ENCODE data around the gene LPCAT1.

- no peak for TF ChIP-seq STAT1 (IDR thresholded peaks at IDR 0.05; ENCODE audit: unreplicated experiment)
- TF ChIP-seq, protein P1, sequence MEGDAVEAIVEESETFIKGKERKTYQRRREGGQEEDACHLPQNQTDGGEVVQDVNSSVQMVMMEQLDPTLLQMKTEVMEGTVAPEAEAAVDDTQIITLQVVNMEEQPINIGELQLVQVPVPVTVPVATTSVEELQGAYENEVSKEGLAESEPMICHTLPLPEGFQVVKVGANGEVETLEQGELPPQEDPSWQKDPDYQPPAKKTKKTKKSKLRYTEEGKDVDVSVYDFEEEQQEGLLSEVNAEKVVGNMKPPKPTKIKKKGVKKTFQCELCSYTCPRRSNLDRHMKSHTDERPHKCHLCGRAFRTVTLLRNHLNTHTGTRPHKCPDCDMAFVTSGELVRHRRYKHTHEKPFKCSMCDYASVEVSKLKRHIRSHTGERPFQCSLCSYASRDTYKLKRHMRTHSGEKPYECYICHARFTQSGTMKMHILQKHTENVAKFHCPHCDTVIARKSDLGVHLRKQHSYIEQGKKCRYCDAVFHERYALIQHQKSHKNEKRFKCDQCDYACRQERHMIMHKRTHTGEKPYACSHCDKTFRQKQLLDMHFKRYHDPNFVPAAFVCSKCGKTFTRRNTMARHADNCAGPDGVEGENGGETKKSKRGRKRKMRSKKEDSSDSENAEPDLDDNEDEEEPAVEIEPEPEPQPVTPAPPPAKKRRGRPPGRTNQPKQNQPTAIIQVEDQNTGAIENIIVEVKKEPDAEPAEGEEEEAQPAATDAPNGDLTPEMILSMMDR (conservative IDR thresholded peaks at IDR 0.05; ENCODE audit: low read depth in 2 of 2) = no peak
- no peak for TF ChIP-seq POLR2AphosphoS5 (IDR thresholded peaks at IDR 0.05; ENCODE audit: low read depth)
- TF ChIP-seq ZNF331 (CRISPR knock-in tag; IDR thresholded peaks at IDR 0.05; ENCODE audit: low read depth) = no peak
- TF ChIP-seq, protein P2, sequence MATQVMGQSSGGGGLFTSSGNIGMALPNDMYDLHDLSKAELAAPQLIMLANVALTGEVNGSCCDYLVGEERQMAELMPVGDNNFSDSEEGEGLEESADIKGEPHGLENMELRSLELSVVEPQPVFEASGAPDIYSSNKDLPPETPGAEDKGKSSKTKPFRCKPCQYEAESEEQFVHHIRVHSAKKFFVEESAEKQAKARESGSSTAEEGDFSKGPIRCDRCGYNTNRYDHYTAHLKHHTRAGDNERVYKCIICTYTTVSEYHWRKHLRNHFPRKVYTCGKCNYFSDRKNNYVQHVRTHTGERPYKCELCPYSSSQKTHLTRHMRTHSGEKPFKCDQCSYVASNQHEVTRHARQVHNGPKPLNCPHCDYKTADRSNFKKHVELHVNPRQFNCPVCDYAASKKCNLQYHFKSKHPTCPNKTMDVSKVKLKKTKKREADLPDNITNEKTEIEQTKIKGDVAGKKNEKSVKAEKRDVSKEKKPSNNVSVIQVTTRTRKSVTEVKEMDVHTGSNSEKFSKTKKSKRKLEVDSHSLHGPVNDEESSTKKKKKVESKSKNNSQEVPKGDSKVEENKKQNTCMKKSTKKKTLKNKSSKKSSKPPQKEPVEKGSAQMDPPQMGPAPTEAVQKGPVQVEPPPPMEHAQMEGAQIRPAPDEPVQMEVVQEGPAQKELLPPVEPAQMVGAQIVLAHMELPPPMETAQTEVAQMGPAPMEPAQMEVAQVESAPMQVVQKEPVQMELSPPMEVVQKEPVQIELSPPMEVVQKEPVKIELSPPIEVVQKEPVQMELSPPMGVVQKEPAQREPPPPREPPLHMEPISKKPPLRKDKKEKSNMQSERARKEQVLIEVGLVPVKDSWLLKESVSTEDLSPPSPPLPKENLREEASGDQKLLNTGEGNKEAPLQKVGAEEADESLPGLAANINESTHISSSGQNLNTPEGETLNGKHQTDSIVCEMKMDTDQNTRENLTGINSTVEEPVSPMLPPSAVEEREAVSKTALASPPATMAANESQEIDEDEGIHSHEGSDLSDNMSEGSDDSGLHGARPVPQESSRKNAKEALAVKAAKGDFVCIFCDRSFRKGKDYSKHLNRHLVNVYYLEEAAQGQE (IDR thresholded peaks at IDR 0.05; ENCODE audit: unreplicated experiment) = no peak
- no peak for TF ChIP-seq EZH2 (IDR thresholded peaks at IDR 0.05; ENCODE audit: low read depth, unreplicated experiment)
- no peak for TF ChIP-seq CREB1 (CRISPR knock-in tag; IDR thresholded peaks at IDR 0.05; ENCODE audit: low read depth)
These were observed 105.4 kb downstream of the LPCAT1 start for GRCh38 chr5:1418238-1418920.

All from GM23338 (cell line).